GM18502 (cell line): Measurements from ENCODE around the gene COX8A.
"Not testable (repeated sequence)": the region's sequence is repeated elsewhere in the genome, so short reads cannot be mapped to it uniquely, and the experiment has no call there.

Experiments used
- ATAC-seq: cut with Tn5 transposase; IDR thresholded peaks from one replicate; pipeline ENCODE4 v1.9.1; 2021; ENCODE audit warnings: mild to moderate bottlenecking; ENCODE audit not compliant: unreplicated experiment, poor library complexity

The COX8A gene

DNA sequence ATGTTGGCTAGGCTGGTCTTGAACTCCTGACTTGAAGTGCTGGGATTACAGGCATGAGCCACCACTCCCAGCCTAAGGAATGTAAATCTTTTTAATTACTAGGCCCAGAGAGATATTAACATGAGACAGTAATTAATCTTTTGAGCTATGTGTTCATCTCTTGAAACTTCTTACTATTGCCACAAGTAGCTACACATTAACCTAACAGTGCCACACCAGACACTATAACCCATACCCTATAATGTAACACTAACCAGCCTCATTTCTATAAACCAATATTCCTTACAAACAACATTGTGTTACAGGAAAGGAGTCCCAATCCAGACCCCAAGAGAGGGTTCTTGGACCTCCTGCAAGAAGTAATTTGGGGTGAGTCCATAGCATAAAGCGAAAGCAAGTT, 8.0 kb upstream of the COX8A start:
- no peak for ATAC-seq

DNA sequence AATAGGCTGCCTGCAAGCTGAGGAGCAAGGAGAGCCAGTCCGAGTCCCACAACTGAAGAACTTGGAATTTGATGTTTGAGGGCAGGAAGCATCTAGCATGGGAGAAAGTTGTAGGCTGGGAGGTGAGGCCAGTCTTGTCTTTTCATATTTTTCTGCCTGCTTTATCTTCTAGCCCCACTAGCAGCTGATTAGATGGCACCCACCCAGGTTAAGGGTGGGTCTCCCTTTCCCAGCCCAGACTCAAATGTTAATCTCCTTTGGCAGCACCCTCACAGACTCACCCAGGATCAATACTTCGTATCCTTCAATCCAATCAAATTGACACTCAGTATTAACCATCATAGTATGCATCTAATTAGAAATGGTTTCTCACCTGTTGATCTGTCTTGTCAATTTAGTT, 5.0 kb upstream of the COX8A start:
- no peak for ATAC-seq

DNA sequence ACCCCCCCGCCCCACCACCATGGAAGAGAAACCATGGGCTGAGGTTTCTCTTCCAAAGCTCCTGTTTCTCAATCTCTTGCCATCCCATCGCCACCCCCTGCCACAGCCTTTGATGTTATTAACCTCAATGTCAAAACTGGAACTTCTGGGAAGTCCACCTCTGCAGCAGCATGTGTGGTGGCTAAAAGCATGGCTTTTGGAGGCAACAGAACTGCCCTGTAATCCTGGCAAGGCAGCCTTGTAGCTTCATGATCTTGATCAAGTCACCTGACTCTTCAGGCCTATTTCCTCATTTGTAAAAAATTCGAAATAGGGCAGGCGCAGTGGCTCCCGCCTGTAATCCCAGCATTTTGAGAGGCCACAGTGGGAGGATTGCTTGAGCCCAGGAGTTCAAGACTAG, 3.5 kb upstream of the COX8A start:
- ATAC-seq = no peak

DNA sequence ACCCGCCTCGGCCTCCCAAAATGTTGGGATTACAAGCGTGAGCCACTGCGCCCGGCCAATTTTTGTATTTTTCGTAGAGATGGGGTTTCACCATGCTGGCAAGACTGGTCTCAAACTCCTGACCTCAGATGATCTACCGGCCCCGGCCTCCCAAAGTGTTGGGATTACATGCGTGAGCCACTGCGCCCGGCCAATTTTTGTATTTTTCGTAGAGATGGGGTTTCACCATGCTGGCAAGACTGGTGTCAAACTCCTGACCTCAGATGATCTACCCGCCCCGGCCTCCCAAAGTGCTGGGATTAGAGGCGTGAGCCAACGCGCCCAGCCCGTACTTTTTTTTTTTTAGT, 535 bp upstream of the COX8A start:
- ATAC-seq = not testable (repeated sequence)

DNA sequence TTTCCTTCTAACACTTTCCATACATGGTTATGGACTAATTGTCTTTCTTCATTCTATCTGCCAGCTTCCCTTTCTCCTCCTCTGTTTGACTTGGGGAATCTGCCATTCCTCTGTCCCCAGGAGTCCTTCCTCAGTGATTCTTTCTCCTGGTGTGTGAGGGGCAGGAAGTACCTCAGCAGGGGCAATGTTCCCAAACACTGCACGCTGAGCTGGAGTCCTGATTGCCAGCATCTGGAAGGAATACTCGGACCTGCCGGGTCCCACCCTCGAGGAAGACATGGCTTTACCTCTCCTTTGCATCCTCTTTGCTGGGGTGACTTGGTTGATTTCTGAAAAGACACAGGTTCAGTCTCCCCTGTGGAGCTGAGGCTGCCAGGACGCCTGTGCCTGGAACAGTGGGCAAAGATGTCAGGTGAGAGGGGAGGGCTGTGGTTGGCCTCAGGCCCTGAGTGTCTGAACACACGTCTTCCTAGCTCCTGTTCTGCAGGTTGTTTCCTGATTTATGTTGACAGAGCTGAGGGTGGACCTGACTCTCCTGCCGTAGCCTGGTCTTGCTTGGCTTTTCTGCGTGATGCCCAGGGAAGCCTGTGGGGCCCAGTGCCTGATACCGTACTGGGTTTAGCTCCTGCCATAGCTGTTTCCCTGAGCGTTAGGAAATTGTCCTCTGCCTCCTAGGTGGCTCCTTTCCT, 4.3 kb downstream of the COX8A start:
- ATAC-seq = no peak

DNA sequence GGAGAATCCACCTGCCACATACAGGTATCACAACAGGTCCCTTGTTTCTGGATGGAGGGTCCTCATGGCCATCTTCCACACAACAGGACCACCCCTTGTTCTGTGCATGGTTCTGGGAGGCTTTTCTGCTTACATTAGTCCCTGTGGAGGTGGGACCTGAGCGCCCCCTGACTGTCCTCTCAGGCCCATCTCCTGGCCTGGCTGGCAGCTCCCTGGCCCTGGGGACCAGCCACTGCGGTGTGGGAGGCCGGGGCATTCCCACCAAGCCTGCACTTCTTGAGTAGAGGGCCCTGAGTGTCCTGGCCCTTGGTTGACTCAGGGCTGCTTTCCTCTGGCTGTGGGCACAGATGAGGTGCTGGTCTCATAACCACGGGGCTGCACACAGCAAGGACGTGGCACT, 5.0 kb downstream of the COX8A start:
- no peak for ATAC-seq

DNA sequence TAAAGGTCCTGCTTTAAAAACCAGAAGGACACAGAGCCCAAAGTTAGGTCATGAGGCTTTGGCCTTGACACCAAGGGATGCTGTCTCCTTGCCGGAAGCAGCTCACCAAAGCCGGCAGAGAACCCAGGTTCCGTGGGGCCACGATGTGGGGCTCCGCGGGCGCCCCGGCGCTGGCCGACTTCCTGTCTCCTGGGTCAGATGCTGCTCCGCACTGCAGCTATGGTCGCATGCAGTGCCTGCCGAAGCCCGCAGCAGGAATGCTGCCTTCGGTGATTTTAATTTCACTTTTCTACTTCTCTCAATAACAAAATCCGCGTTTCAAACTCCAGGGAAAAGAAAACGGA, 11.4 kb downstream of the COX8A start:
- peak; percentile 37 for ATAC-seq

DNA sequence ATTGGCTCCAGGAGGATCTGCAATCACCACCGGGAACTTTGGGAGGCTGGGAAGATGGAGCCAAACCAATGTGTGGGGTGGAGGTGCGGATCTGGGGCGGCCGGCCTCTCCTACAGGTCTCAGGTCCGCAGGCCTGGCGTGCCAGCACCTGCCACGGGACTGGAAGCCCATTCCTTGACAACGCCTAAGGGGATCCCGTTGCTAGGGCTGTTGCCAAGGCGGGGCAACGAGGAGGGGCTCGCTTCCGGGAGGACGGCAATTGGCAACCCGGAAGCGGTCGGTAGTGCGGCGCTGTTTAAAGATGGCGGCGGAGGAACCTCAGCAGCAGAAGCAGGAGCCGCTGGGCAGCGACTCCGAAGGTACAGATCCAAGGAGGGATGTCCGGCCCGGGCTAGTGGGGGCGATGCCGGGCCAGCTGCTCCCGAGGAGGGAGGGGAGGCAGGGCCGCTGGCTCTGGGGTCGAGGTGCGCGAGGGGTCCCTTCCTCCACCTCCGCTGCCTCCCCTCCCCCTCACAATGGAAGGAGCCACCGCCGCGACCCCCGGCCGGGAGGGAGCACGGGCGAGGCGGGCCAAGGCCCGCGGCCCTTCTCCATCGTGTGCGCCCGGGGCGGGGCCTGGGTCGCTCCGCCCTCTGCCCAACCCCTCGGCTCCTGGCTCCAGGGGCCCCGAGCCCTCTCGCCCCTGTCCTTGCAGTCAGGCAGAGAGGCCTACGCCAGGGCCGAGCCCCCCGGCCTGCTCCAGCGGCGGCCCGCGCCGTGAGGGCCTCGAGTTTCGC, 11.9 kb downstream of the COX8A start, which contains the start of gene OTUB1:
OTUB1 (plus strand) TSS at position 283 of the 776 bp plus-strand sequence; CDS start at position 302, 19 bp downstream.
- peak; percentile 90 for ATAC-seq

DNA sequence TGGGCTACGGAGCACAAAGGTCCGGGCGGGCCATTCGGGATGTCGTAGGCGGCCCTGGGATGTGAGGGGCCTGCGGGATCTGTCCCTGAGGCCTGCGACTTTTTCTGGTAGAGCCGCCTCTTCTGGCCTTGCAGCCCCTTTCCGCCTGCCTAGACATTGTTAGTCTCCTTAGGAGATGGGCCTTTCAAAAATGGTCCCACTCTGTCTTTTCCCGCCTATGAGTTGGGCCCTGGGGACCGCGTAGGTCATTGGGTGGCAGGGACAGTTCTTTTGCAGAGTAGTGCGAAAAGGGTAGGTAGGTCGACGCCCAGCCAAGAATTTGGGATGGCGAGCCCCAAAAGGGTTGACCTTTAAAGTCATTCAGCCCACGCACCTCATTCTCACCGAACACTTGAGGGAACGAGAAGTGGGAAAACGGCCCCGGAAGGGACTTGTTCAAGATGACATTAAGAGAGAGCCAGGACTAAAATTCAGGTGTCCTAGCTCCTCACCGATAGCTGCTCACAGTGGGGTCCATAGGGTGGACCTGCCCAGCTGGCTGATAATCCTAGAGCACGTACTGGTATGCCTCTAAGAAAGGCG, 12.6 kb downstream of the COX8A start:
- ATAC-seq = no peak

DNA sequence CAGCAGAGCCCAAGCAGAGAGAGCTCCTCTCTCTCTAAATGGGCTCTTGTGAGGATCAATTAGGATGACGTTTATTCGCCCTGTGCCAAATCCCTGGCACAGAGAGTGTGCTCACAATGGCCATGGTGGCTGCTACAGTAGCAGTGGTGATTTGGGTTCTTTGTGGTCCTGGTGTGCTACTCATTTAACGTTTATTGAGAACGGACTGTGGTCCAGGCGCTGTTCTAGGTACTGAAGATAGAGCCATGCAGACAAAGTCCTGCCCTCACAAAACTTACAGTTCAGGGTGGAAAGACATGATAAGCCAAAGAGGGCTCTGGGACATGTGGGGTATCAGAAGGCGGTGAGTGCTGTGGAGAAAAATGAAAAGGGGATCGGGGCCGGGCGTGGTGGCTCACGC, 17.1 kb downstream of the COX8A start:
- no peak for ATAC-seq

DNA sequence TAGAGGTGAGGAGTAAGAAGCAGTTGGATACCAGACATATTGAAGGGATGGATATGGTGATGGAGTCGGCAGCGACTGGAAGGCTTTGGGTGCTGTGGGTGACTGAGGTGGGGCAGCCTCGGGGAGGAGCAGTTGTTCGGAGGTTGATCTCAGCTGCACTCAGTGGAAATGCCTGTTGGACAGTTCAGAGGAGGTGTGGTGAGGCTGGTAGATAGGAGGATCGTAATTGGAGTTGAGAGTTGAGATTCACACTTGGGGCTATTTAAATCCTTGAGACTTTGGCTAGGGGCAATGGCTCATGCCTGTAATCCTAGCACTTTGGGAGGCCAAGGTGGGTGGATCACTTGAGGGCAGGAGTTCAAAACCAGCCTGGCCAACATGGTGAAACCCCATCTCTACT, 18.7 kb downstream of the COX8A start:
- no peak for ATAC-seq

DNA sequence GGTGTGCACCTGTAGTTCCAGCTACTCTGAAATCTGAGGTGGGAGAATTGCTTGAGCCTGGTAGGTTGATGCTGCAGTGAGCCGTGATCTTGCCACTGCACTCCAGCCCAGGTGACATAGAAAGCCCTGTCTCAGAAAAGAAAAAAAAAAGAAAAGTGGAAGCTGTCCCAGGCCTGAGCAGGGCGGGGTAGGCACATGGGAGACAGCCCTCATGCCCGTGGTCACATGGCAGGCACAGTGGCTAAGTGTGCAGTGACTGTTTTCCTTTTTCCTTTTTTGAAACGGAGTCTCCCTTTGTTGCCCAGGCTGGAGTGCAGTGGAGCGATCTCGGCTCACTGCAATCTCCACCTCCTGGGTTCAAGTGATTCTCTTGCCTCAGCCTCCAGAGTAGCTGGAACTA, 19.6 kb downstream of the COX8A start:
- ATAC-seq = no peak

DNA sequence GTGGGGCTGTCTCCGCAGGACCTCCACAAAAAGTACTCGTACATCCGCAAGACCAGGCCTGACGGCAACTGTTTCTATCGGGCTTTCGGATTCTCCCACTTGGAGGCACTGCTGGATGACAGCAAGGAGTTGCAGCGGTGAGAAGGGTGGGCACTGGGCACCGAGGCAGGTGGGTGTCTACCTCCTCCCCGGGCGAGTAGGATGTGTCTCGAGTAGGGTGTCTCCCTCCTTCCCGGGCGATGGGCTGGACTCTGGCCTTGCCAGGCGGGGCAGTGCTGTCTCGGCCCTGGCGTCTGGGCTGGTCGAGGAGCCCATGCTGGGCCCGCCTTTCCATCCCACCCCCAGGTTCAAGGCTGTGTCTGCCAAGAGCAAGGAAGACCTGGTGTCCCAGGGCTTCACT, 22.1 kb downstream of the COX8A start:
- no peak for ATAC-seq

DNA sequence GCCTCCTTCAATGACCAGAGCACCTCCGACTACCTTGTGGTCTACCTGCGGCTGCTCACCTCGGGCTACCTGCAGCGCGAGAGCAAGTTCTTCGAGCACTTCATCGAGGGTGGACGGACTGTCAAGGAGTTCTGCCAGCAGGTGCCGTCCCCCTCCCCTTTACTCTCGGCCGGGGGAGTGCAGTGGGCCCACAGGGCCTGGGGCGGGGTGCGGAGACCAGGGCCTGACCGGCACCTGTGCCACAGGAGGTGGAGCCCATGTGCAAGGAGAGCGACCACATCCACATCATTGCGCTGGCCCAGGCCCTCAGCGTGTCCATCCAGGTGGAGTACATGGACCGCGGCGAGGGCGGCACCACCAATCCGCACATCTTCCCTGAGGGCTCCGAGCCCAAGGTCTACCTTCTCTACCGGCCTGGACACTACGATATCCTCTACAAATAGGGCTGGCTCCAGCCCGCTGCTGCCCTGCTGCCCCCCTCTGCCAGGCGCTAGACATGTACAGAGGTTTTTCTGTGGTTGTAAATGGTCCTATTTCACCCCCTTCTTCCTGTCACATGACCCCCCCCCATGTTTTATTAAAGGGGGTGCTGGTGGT, 22.8 kb downstream of the COX8A start:
- ATAC-seq = no peak

DNA sequence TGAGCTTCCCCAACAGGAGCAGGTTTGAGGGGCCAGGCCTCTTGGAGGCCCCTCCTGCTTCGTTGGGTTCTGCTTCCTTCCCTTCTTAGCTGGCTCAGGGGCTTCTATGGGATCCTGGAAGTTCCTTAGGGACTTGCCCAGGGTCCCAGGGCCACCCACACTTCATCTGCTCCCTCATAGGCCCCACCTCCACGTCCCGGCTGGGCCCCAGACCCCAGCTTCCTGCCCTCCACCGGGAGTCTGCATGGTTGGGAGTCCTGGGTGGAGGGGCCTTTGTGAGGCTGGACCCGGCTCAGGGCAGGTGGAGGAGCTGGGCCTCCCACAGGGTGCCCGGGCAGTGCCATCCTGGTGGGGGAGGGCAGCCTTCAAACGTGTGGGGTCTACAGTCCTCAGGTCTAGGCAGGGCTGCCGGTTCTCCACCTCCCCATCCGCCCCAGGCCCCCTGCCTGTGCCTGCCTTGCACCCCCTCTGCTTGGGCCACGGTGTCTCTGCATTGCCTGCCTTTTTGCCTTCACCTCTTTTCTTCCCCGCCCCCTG, 23.4 kb downstream of the COX8A start:
- no peak for ATAC-seq

DNA sequence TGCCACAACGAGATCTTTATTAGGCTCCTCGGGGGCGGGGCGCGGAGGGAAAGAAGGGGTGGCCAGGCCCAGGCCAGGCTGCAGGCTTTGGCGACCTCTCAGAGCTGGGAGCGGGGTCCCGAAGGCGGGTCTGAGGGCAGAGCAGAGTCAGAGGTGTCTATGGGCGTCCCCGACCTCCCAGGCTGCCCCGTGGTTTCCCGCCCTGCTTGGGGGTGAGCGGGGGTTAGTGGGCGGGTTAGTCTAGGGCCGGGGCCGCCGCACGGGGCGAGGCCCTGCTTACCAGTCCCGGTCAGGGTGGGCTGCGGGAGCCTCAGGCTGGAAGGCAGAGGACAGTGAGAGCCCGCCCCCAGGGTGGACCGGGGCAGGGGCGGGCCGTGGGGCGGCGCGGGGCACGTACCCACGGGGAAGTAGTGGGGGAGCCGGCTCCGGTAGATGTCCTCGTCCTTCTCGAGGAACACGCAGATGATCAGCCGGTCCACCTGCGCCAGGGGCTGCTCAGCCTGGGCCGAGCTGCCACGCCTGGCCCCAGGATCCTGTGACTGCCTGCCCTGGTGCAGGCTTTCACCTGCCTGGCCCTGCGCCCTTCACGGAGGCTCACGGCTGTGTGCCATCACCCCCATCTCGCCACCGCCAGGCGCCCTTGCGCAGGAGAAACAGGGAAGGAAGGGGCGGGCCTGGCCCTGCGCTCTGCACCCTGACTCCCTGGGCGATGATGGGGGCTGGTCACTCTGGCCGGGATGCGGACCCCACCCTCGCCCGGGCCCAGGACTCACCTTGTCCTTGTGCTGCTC, 24.3 kb downstream of the COX8A start:
- ATAC-seq = no peak

DNA sequence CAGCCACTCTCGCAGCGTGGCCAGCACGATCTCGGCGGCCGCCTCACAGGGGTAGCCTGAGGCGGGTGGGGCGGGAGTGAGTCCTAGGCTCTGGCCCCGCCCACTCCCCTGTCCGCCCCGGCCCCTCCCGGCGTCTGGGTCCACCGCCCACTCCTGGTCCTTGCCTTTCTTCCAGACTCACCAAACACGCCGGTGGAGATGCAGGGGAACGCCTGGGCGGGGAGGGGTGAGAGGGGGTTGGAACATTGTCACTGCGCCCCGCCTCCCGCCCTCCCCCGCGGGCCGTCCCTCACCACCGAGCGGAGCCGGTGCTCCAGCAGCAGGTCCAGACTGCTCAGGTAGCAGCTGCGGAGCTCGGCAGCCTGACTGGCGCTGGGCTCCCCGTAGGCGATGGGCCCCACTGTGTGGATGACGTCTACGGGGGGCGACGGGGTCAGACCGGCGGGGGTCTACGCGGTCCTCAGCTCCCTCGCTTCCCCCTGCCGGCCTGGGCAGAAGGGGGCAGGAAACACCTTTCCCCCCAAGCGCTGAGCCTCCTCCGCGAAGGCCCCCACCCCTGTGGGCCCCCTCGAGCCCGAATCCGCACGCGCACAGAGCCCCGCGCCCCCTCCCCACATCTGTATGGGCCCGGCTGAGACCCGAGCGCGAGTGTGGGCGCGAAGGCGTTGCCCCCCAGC, 25.1 kb downstream of the COX8A start:
- no peak for ATAC-seq

DNA sequence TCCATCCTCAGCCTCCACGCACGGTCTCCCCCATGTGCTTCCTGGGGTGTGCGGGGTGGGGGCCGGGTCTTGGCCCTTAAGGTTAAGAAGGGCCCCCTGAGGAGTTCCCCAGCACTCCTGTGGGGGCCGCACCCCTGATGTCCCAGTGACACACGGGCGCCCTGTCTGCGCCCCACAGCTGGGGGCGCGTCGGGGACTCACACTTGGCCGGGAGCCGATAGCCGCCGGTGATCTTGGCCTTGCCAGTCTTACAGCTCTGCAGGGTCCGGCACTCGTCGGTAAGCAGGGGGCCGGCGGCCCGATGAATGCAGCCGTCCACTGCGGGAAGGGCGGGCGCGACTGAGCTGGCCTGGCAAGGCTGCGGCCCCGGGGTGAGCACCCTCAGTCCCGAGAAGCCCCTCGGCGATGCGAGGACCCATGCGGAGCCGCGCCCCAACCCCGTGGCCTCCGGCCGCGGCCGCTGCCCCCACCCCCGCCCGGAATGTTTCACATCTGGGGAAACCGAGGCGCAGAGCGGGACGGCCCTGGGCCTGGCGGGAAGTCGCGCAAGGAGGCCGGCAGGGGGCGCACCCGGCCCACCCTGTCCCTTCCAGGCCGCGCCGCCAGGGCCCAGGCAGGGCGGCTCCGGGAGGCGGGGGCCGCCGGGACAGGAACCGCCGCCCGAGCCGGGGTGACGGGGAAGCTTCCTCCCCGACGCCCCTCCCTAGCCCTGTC, 25.8 kb downstream of the COX8A start:
- ATAC-seq = peak; percentile 55
